GM19193 (cell line): ENCODE data around the gene TERT.

Experiments used
- POLR2A ChIP-seq: IDR thresholded peaks from 4 replicates; pipeline ENCODE4 v1.6.1; 2011; ENCODE audit not compliant: insufficient read depth, insufficient read length; ENCODE audit errors: extremely low read depth

The TERT gene

DNA sequence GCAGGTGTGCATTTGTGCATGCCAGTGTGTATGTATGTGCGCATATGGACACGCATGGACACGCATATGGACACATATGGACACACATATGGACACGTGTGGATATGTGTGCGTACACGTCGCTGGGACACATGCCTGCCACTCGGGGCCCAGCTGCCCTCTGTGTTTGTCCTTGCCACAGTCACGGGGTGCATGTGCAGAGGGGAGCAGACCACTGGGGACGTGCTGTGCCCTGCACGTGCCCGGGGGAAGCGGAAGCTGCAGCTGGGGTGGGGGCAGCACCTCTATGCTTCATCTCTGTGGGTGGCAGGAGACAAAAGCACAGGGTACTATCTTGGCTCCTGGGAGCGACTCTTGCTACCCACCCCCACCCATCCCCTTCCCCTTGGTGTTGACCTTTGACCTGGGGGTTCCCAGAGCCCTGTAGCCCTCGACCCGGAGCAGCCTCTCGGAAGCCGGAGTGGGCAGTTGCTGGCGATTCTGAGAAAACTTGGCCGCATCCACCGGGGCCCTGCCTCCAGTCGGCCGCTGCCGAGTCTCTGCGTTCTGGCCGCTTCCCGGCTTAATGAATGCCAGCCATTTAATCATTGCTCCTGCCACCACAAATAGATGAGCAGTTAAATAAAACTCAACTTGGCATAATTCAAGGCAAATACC is 72.1 kb downstream of the TERT start:
- no peak for TF ChIP-seq POLR2A

DNA sequence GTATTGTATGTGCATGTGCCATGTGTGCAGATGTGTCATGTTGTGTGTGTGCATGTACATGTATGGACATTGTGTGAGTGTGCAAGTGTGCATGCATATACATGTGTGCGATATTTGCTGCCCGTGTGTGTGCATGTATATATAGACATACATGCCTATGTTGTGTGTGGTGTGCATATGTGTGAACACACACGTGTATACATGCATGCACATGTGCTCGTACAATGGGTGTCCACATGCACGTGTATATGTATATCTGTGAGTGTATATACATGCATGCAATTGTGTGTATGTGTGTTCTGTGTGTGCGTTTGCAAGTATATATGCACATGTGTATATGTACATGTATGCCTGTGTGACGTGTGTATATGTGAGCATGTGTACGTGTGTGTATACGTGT is 72.7 kb downstream of the TERT start:
- no peak for TF ChIP-seq POLR2A

DNA sequence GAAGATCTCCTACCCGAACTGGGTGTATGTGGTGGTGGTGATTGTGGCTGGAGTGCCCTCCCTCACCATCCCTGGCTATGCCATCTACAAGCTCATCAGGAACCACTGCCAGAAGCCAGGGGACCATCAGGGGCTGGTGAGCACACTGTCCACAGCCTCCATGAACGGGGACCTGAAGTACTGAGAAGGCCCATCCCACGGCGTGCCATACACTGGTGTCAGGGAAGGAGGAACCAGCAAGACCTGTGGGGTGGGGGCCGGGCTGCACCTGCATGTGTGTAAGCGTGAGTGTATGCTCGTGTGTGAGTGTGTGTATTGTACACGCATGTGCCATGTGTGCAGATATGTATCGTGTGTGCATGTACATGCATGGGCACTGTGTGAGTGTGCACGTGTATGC is 73.1 kb downstream of the TERT start:
- TF ChIP-seq POLR2A, result no peak

DNA sequence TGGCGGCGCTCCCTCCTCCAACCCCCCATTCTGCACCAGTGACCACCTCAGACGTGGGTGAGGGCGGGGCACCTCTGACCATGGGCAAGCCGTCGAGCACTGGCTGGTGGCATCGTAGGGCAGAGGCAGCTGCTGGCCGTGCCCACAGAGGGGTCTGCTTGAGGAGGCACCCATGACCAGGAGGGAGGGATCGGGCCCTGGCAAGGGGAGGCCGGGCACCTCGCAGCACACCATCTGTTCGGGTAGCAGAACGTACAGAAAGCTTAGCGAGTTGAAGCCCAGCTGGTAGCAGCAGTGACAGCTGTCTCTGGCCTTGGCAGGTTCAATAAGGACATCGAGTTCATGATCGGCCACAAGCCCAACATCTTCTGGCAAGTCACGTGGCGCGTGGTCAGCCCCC is 74.0 kb downstream of the TERT start:
- no peak for TF ChIP-seq POLR2A

DNA sequence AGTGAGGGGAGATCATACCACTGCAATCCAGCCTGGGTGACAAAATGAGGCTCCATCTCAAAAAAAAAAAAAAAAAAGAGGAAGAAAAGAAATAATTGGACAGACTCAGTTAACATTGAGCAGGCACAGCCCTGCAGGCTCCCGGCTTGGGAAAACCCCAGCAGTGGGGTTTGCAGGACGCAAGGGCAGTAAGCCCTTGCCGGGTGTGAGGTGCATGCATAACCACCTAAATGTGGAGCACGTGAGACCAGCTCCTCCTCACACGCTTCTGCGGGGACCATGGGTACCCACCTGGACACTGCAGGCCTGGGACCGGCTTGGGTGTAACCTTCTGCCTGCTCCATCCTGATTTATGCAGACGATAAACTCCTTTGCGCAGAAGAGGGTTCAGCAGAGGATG is 74.5 kb downstream of the TERT start:
- TF ChIP-seq POLR2A, result no peak

DNA sequence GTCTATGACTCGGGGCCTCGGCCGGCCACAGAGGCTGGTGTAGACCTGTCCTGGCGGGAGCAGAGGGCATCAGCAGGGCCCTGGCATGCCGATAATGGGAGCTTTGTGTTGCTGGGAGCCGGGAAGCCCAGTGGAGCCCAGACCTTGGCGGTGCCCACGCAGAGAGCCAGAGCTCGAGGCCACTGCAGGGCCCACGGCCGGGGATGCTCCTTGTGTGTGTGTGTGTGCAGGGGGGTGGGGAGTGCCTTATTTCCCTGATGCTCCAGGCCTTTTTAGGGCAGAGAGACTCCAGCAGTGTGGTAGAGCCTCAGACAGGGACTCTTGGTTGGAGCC is 75.1 kb downstream of the TERT start:
- TF ChIP-seq POLR2A, result no peak

DNA sequence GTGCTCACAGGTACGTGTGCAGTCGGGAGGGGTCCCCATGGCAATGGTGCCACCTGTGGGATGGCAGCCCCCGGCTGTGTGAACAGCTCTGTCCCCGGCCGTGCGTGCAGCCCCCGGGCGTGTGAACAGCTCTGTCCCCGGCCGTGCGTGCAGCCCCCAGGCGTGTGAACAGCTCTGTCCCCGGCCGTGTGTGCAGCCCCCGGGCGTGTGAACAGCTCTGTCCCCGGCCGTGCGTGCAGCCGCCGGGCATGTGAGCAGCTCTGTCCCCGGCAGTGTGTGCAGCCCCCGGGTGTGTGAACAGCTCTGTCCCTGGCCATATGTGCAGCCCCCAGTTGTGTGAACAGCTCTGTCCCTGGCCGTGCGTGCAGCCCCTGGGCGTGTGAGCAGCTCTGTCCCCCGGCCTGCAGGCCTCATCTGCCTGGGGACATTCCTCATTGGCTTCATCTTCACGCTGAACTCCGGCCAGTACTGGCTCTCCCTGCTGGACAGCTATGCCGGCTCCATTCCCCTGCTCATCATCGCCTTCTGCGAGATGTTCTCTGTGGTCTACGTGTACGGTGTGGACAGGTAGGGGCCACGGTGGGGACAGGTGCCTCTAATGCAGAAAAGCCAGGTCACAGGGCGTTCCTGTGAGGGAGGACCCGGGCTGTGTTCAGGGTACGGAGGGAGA is 75.6 kb downstream of the TERT start:
- TF ChIP-seq POLR2A, result no peak

DNA sequence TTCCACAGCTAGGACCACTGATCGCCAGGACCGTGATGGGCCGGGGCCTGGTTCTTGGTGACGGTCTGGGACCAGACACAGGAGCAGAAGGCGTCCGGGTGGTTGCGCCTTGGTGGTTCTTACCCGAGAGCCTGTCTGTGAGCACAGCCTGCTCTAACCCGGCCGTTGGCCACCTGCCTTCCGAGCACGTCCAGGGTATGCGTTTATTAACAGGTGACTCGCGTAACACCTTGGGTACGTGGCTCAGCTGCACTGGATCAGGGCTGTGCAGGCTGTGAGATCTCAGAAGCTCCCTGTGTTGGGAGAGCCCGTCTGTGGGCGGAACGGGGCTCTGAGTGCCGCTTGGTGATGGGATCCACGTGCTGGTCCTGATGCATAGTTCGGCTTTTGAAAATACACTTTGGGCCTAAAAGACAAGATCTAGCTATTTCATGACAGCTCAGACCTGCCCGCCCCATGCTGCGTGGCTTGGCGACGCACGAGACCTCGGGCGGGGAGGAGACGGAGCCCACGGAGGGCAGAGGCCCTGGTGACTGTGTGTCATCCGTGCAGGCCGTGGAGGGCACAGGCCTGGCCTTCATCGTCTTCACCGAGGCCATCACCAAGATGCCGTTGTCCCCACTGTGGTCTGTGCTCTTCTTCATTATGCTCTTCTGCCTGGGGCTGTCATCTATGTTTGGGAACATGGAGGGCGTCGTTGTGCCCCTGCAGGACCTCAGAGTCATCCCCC is 76.4 kb downstream of the TERT start:
- TF ChIP-seq POLR2A, result no peak

DNA sequence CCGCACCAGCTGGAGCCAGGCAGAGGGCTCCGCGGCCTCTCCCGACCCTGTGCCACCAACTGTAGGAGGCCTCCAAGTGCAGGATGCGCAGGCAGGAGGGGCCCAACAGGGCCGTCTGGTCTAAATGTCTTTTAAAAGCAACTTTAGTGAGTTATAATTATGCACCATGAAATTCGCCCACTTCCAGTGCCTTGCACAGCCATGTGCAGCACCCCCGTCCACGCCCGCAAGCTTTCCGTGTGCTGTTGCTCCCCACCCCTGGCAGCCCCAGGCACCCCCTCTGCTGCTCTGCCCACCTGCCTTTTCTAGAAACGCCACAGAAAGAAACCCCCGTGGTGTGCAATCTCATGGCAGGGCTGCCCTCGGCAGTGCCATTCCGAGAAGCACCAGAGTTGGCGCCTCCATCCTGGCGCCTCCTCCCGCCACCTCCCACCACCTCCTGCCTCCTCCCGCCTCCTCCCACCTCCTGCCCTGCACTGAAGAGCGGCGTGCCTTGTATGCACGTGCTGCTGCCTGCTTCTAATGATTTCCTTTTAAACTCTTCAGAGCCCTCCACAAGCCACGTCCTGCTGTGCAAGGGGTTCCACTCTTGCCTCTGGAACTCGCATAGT is 77.2 kb downstream of the TERT start:
- TF ChIP-seq POLR2A, result no peak

DNA sequence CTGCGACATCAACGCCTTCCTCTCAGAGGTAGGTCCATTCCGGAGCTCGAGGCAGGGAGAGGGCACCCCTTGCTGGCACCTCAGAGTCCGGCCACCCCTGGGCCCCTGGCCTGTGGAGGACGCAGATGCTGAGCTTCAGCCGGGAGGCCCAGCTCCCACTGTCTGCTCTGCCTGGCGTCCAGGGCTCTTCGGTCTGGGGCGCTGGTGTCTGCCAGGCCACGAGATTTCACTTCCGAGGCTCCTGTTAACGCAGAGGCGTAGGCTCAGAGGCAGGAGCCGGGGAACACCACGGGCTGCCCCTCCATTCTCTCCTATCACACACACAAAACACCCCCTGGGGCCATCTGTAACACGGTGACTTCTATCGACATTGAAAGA is 78.0 kb downstream of the TERT start:
- TF ChIP-seq POLR2A, result no peak

DNA sequence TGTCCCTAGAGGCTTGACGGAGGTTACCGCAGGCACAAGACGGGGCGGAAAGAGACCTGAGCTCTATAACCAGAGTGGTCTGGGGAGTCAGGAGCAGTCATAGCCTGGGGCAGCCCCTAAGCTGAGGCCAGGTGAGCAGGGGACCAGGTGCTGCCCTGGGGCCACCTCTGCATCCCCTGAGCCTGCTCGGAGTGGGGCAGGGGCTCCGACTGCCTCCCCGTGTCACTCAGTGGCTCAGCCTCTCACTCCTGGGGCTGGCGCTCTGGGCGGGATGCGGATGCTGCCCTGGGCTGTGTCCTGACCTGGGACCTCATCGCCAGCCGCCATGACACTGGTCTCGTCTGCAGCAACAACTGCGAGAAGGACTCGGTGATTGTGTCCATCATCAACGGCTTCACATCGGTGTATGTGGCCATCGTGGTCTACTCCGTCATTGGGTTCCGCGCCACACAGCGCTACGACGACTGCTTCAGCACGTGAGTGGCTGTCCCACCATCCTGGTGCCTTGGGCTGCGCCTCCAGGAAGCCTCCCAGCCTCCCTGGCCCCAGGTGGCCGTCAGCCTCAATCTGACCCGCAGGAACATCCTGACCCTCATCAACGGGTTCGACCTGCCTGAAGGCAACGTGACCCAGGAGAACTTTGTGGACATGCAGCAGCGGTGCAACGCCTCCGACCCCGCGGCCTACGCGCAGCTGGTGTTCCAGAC is 78.5 kb downstream of the TERT start:
- TF ChIP-seq POLR2A, result no peak

DNA sequence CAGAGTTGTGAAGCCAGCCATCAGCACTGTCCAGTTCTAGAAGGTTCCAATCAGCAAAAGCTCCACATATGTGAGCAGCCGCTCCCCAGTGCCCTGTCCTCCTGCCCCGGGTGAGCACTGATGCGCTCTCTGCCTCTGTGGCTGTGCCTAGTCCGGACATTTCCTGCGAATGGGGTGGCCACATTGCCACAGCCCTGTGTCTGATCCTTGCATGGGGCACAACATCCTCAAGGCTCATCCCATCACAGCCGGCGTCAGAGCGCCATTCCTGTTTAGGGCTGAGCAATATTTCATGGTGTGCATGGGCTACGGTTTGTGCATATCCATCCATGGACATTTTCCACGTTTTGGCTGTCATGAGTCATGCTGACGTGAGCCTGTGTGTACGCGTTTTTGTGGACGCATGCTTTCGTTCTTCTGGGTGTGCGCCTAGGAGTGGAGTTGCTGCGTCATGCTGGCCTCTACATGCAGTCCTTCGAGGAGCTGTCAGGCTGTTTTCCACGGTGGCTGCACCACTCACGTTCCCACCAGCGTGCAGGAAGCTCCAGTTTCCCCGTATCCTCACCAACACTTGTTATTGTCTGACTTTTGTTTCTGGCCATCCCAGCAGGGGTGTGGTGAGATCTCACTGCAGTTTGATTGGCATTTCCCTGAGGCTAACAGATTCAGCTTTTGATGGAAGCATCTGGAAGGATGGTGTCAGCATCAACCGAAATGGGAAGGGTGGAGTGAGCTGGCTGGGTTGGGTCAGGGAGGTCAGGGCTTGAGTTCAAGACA is 79.4 kb downstream of the TERT start:
- TF ChIP-seq POLR2A, result no peak

DNA sequence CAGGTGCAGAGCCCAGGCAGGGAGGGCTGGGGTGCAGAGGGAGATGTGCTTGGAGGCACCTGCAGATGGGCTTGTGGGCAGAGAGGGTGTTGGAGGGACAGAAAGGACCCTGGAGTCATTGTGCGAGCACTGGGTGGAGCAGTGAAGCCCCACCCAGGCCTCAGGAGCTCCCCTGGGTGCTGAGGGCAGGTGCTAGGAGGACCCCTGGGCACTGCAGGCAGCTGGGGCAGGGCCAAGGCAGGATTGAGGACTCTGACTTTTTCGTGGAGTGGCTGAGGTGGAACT is 80.0 kb downstream of the TERT start:
- TF ChIP-seq POLR2A, result no peak

DNA sequence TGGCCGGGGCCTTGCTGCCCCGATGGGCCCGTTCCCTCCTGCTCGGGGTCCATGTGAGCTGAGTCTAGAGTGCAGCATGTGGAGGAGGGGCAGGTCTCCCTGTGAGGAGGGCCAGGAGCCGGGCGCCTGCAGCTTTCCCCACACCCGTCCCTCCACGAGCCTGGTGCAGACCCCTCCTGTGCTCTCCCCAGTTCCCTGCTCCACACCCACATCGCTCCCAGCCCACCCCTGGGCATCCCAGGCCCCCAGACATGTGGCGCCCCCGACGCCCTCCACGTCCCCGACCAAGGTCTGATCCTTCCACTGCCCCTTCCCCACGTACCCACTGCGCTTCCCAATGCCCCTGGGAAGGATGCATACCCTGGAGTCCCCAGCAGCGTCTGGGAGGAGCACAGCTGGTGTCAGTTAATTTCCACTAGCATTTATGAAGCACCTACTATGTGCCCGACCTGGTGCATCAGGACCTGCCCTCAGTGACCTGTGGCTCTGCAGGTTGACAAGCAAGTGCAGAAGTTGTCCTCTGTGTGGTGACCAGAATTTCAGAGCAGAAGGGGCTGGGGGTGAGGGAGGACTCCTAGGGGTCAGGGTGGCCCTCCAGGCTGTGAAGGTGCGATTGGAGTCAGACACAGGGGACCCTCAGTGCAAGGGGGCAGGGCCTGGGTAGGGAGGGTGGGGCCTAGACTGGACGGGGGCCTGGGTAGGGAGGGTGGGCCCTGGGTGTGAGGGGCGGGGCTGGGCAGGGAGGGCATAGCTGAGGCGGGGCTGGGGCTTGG is 80.5 kb downstream of the TERT start:
- no peak for TF ChIP-seq POLR2A
